ENCODE measurements around the gene RHOXF2.
"Not testable (repeated sequence)": the region's sequence is repeated elsewhere in the genome, so short reads cannot be mapped to it uniquely, and the experiment has no call there.

RHOXF2 gene

GRCh38 chrX:120136840-120137239 lies 21.6 kb upstream of the RHOXF2 start:
- TF ChIP-seq YY1 (IDR thresholded peaks at IDR 0.05; ENCODE audit: insufficient read depth, insufficient read length) (no peak), ZNF274 (IDR thresholded peaks at IDR 0.05; ENCODE audit: low read depth, low read length) (no peak), SUZ12 (IDR thresholded peaks at IDR 0.05; ENCODE audit: extremely low read depth, insufficient read depth, insufficient read length) (no peak)
- no peaks in the 10 kb centered on the region for H3K9me3 ChIP-seq (ENCODE audit: insufficient read depth, low read length)
- no peak overlapping the region for H3K4me3 ChIP-seq (ENCODE audit: insufficient read length, low read depth)
- H3K36me3 ChIP-seq (ENCODE audit: insufficient read depth, insufficient read length, low read length), result no peaks in the 10 kb centered on the region
- DNase-seq (ENCODE audit: low read depth, low spot score), result no peak
- H3K9ac ChIP-seq (ENCODE audit: insufficient read length, low read depth), result no peak overlapping the region
- no peaks in the 10 kb centered on the region for H3K4me1 ChIP-seq (ENCODE audit: insufficient read depth, insufficient read length)
- no peaks in the 10 kb centered on the region for H3K27me3 ChIP-seq (ENCODE audit: insufficient read depth, insufficient read length)

- Histone ChIP-seq H3K4me1 (ENCODE audit: insufficient read depth, insufficient read length) (no peaks in the 10 kb centered on the region), H3K9me3 (ENCODE audit: insufficient read depth, low read length) (no peaks in the 10 kb centered on the region), H3K27me3 (ENCODE audit: insufficient read depth, insufficient read length) (no peaks in the 10 kb centered on the region), H3K9ac (ENCODE audit: insufficient read length, low read depth) (no peak overlapping the region), H3K36me3 (ENCODE audit: insufficient read depth, insufficient read length, low read length) (no peaks in the 10 kb centered on the region), H3K4me3 (ENCODE audit: insufficient read length, low read depth) (no peak overlapping the region)
- no peak for DNase-seq (ENCODE audit: low read depth, low spot score)
- TF ChIP-seq YY1 (IDR thresholded peaks at IDR 0.05; ENCODE audit: insufficient read depth, insufficient read length), result no peak
- TF ChIP-seq ZNF274 (IDR thresholded peaks at IDR 0.05; ENCODE audit: low read depth, low read length), result no peak
- no peak for TF ChIP-seq SUZ12 (IDR thresholded peaks at IDR 0.05; ENCODE audit: extremely low read depth, insufficient read depth, insufficient read length)
These were observed 21.0 kb upstream of the RHOXF2 start for GRCh38 chrX:120137439-120137838.

- Histone ChIP-seq H3K4me3 (ENCODE audit: insufficient read length, low read depth) (no peak overlapping the region), H3K4me1 (ENCODE audit: insufficient read depth, insufficient read length) (no peaks in the 10 kb centered on the region), H3K9me3 (ENCODE audit: insufficient read depth, low read length) (peaks cover 8% of the 10 kb centered on the region; the same call in 1 of the 2 replicates), H3K9ac (ENCODE audit: insufficient read length, low read depth) (no peak overlapping the region), H3K27me3 (ENCODE audit: insufficient read depth, insufficient read length) (no peaks in the 10 kb centered on the region), H3K36me3 (ENCODE audit: insufficient read depth, insufficient read length, low read length) (no peaks in the 10 kb centered on the region)
- TF ChIP-seq SUZ12 (IDR thresholded peaks at IDR 0.05; ENCODE audit: extremely low read depth, insufficient read depth, insufficient read length) (no peak), YY1 (IDR thresholded peaks at IDR 0.05; ENCODE audit: insufficient read depth, insufficient read length) (no peak), ZNF274 (IDR thresholded peaks at IDR 0.05; ENCODE audit: low read depth, low read length) (no peak)
- no peak for DNase-seq (ENCODE audit: low read depth, low spot score)
These were observed 18.0 kb upstream of the RHOXF2 start for GRCh38 chrX:120140293-120140981.

GRCh38 chrX:120144178-120144844 lies 14.1 kb upstream of the RHOXF2 start:
- H3K27me3 ChIP-seq (ENCODE audit: insufficient read depth, insufficient read length), result no peaks in the 10 kb centered on the region
- no peaks in the 10 kb centered on the region for H3K4me1 ChIP-seq (ENCODE audit: insufficient read depth, insufficient read length)
- TF ChIP-seq ZNF274 (IDR thresholded peaks at IDR 0.05; ENCODE audit: low read depth, low read length) (no peak), SUZ12 (IDR thresholded peaks at IDR 0.05; ENCODE audit: extremely low read depth, insufficient read depth, insufficient read length) (no peak), YY1 (IDR thresholded peaks at IDR 0.05; ENCODE audit: insufficient read depth, insufficient read length) (no peak)
- H3K9ac ChIP-seq (ENCODE audit: insufficient read length, low read depth), result no peak overlapping the region
- peaks cover 44% of the 10 kb centered on the region for H3K9me3 ChIP-seq (ENCODE audit: insufficient read depth, low read length)
- DNase-seq (ENCODE audit: low read depth, low spot score), result no peak
- no peak overlapping the region for H3K4me3 ChIP-seq (ENCODE audit: insufficient read length, low read depth)
- H3K36me3 ChIP-seq (ENCODE audit: insufficient read depth, insufficient read length, low read length), result no peaks in the 10 kb centered on the region

- Histone ChIP-seq H3K9me3 (ENCODE audit: insufficient read depth, low read length) (peaks cover 44% of the 10 kb centered on the region), H3K4me3 (ENCODE audit: insufficient read length, low read depth) (no peak overlapping the region), H3K4me1 (ENCODE audit: insufficient read depth, insufficient read length) (no peaks in the 10 kb centered on the region), H3K27me3 (ENCODE audit: insufficient read depth, insufficient read length) (no peaks in the 10 kb centered on the region), H3K36me3 (ENCODE audit: insufficient read depth, insufficient read length, low read length) (no peaks in the 10 kb centered on the region), H3K9ac (ENCODE audit: insufficient read length, low read depth) (no peak overlapping the region)
- TF ChIP-seq SUZ12 (IDR thresholded peaks at IDR 0.05; ENCODE audit: extremely low read depth, insufficient read depth, insufficient read length) (no peak), ZNF274 (IDR thresholded peaks at IDR 0.05; ENCODE audit: low read depth, low read length) (no peak), YY1 (IDR thresholded peaks at IDR 0.05; ENCODE audit: insufficient read depth, insufficient read length) (no peak)
- no peak for DNase-seq (ENCODE audit: low read depth, low spot score)
These were observed 13.0 kb upstream of the RHOXF2 start for GRCh38 chrX:120145295-120145925.

- H3K9me3 ChIP-seq (ENCODE audit: insufficient read depth, low read length), result peaks cover 44% of the 10 kb centered on the region
- not testable (repeated sequence) for H3K9ac ChIP-seq (ENCODE audit: insufficient read length, low read depth); H3K36me3 ChIP-seq (ENCODE audit: insufficient read depth, insufficient read length, low read length); H3K4me1 ChIP-seq (ENCODE audit: insufficient read depth, insufficient read length); H3K27me3 ChIP-seq (ENCODE audit: insufficient read depth, insufficient read length); H3K4me3 ChIP-seq (ENCODE audit: insufficient read length, low read depth); DNase-seq (ENCODE audit: low read depth, low spot score)
These were observed 12.1 kb upstream of the RHOXF2 start for GRCh38 chrX:120146323-120146722.

GRCh38 chrX:120147537-120147936 lies 10.9 kb upstream of the RHOXF2 start:
- Histone ChIP-seq H3K9me3 (ENCODE audit: insufficient read depth, low read length) (peaks cover 44% of the 10 kb centered on the region), H3K27me3 (ENCODE audit: insufficient read depth, insufficient read length) (no peaks in the 10 kb centered on the region), H3K4me1 (ENCODE audit: insufficient read depth, insufficient read length) (no peaks in the 10 kb centered on the region), H3K9ac (ENCODE audit: insufficient read length, low read depth) (no peak overlapping the region), H3K36me3 (ENCODE audit: insufficient read depth, insufficient read length, low read length) (no peaks in the 10 kb centered on the region), H3K4me3 (ENCODE audit: insufficient read length, low read depth) (no peak overlapping the region)
- no peak for DNase-seq (ENCODE audit: low read depth, low spot score)
- TF ChIP-seq YY1 (IDR thresholded peaks at IDR 0.05; ENCODE audit: insufficient read depth, insufficient read length), result no peak
- TF ChIP-seq ZNF274 (IDR thresholded peaks at IDR 0.05; ENCODE audit: low read depth, low read length), result no peak
- no peak for TF ChIP-seq SUZ12 (IDR thresholded peaks at IDR 0.05; ENCODE audit: extremely low read depth, insufficient read depth, insufficient read length)

- not testable (repeated sequence) for H3K36me3 ChIP-seq (ENCODE audit: insufficient read depth, insufficient read length, low read length); H3K9ac ChIP-seq (ENCODE audit: insufficient read length, low read depth); H3K4me3 ChIP-seq (ENCODE audit: insufficient read length, low read depth); H3K4me1 ChIP-seq (ENCODE audit: insufficient read depth, insufficient read length); DNase-seq (ENCODE audit: low read depth, low spot score); H3K27me3 ChIP-seq (ENCODE audit: insufficient read depth, insufficient read length)
- peaks cover 37% of the 10 kb centered on the region for H3K9me3 ChIP-seq (ENCODE audit: insufficient read depth, low read length)
These were observed 8.2 kb upstream of the RHOXF2 start for GRCh38 chrX:120150109-120150744.

- H3K27me3 ChIP-seq (ENCODE audit: insufficient read depth, insufficient read length); H3K36me3 ChIP-seq (ENCODE audit: insufficient read depth, insufficient read length, low read length); H3K9me3 ChIP-seq (ENCODE audit: insufficient read depth, low read length); DNase-seq (ENCODE audit: low read depth, low spot score); H3K4me3 ChIP-seq (ENCODE audit: insufficient read length, low read depth); H3K4me1 ChIP-seq (ENCODE audit: insufficient read depth, insufficient read length); H3K9ac ChIP-seq (ENCODE audit: insufficient read length, low read depth): not testable (repeated sequence)
These were observed 673 bp downstream of the RHOXF2 start for GRCh38 chrX:120159086-120159485.

GRCh38 chrX:120193254-120193653 lies 34.8 kb downstream of the RHOXF2 start:
- H3K4me3 ChIP-seq (ENCODE audit: insufficient read length, low read depth); H3K27me3 ChIP-seq (ENCODE audit: insufficient read depth, insufficient read length); H3K9me3 ChIP-seq (ENCODE audit: insufficient read depth, low read length); H3K36me3 ChIP-seq (ENCODE audit: insufficient read depth, insufficient read length, low read length); H3K9ac ChIP-seq (ENCODE audit: insufficient read length, low read depth); DNase-seq (ENCODE audit: low read depth, low spot score); H3K4me1 ChIP-seq (ENCODE audit: insufficient read depth, insufficient read length): not testable (repeated sequence)
